NCI-H345 treated with DMSO at 0.1 percent for 48 hours (cell line): ENCODE data around the gene GFOD2.

Experiments
- DNase-seq: peaks from one replicate; lab custom pipeline; 2025; ENCODE audit not compliant: unreplicated experiment; lab: John Stamatoyannopoulos, UW

GFOD2 gene

GRCh38 chr16:67733734-67734470 is 14.8 kb upstream of the GFOD2 start:
- no peak for DNase-seq

DNA sequence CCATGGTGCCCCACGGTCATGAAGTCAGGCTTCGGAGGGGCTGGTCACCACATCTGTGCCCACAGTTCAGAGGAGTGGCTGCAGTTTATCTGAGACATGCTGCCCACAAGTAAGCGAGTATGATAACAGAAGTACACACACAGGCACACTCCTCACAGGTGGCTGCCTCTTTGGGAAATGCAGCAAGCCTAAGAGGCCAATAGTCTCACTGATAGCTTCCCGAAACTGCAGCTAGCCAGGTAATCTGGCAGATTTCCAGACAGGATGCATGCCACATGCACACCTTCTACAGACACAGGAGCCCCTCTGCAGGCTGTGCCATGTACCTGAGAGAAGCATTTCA is 12.6 kb upstream of the GFOD2 start:
- DNase-seq = no peak

DNA sequence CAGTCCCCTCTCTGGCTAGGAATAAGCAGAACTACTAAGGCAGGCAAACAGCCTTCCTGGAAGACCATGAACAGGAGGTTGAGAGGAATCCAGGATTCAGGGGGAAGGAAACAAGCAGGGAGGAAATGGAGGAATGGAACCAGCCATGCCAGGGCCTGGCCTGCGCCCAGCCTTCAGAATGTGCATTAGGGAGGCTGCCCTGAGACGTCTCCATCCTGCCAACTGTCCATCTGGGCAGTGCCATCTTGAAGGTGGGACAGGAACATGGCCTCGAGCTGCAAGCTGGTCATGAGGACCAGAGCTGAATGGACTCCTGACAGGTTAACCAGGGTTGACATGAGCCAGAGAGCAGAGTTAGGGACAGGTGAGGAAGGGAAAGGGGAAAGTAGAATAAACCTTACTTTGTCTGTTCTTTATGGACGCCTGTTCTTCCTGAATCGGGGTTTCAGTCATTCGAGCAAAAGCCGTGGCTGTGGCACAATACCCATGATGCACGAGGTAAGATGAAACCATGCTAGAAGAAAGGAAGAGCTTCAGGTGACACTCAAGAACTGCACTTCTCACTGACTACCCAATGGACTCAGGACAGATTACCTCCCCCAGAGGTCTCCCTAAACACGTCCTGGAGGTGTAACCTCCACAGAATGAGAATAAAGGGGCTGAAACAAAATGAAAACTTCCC is 12.1 kb upstream of the GFOD2 start:
- no peak for DNase-seq

DNA sequence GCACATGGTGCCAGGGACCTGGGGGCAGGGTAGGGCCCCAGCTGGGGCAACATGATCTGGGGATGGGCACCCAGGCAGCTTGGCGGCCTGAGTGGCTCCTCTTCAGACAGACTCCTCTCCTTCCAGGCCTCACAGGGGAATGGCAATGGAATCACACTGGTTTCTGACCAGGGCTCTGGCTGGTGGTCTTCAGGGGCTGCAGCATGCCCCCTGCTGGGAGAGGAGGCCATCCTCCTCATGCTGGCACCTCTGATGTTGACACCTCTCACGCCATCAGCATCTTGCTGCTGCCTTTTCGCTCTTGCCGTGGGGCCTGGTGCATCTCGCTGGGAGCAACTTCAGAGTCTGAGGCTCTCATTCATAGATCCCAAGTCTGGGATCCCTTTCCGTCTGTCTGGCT is 11.2 kb upstream of the GFOD2 start:
- DNase-seq = no peak

DNA sequence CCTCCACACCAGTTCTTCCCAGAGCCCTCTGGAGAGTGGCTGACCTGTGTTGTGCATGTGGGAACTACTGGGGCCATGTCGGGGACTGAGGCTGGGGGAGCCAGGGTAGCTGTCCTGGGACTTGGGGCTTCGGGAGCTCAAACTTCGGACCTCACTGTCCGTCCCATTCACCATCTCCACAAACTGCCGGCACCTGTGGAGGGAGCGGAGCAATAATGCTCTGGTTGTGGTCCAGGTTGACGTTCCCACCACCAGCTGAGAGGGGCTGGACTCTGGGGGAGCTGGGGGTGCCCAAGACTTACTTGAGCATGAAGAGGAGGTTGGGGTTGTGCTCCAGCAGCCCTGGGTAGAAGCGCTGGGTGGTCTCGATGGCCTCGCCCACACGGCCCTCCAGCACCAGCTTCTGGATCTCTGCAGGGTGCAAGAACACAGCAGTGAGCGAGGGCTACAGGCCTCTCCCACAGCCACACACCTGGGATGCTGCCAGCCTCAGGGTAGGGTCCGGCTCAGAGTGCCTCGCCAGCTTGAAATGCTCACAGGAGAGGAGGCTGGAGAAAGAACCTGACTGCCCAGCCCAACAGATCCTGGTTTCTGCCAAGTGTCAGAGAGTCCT is 10.6 kb upstream of the GFOD2 start:
- no peak for DNase-seq

DNA sequence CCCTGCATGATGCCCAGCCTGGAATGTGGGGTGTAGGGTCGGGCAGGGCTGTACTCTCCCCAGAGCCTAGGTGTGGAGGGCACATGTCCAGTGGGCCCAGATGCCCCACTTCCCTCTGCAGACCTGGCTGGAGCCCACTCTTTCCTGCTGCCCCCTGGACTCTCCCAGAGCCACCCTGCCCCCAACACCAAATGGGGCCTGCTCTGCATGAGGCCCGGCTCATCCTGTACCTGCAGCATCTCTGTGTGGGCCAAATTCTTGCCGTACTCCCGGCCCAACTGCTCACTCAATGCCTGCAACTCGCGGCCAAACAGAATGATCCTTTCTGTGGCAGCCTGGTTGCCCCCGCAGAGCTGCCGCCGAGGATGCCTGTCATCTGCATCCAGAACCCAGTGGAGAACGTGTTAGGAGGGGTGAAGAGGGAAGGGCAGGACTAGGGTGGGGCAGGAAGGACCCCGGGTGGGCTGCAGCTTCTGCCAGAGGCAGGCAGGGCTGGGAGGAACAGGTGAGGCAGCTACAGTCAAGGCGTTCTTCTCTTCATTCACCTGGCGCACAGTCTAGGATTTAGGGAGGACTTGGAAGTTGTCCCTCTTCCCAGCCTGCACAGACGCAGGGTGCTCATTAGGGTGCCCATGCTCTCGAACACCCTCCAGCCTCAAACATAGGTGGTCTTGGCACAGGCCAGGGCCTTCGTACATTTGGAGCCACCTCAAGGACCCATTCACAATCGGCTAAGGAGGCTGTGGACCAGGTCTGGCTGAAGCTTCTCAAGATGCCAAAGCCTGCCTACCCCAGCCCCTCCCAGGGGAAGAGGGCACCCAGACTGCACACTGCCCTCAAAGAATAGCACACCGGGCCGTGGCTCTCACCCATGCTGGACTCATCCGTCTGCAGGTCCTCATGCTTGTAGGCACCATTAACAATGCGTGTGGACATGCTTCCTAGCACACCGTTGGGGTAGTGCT is 8.7 kb upstream of the GFOD2 start:
- no peak for DNase-seq

DNA sequence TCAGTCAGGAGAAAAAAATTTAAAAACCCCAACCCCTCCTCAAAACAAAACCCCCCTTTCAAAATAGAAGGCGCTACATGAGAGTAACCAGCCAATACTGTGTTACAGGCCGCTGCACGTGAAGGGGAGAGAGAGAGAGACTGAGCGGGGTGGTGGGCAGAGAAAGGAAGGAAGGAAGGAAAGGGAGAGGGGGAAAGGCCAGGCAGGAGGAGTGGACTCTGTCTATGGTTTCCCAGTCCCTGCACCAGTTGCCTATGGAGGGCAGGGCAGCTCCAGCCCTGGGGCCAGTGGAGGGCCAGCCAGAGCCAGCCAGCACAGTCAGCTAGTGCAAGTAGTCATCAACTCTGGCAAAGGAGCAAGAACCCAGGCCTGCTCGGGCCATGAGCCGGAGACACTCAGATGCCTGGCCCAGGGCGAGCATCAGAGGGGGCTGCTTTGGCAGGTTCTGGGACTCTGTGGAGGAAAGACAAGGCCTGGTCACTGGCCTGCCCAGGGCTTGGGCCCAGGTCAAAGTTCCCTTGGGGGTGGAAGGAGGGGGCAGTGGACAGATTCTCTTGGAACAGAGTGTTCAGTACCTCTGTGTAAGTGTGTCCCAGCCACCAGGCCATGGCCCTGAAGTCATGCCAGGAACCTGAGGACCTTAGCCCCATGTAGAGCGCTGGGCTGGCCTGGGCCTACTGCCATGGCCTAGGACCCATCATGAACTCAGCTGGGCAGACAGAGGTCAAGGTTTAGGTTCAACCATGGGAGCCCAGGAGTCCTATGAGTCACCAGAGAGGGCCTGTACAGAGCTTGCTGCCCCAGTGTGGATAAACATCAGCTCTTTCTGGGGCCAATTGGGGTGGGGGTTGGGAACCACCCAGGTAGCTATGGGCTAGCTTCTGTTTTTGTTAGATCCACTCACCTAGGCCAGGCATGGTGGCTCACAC is 7.3 kb upstream of the GFOD2 start:
- no peak for DNase-seq

DNA sequence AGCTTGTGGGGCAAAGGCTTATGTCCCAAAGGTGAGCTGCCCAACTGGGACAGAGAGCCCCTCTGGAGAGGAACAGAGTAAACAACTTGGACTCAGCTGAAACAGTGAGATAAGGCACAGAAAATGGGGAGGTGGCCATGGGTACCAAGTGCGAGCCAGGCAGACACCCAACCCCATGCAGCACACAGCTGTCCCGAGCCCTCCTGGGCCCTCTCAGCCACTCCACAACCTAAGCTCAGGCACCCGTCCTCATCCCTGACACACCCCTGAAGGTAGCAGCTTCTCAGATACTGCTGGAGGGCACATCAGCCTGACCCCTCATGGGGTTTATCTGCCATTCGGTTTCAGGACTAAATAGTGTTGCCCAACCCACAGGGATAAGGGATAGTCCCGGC is 4.8 kb upstream of the GFOD2 start:
- no peak for DNase-seq

GRCh38 chr16:67723151-67723910 is 4.2 kb upstream of the GFOD2 start:
- DNase-seq = no peak

- DNase-seq = no peak
Measured at GRCh38 chr16:67720236-67720635, 1.1 kb upstream of the GFOD2 start.

- no peak for DNase-seq
Measured at GRCh38 chr16:67719778-67720144, 645 bp upstream of the GFOD2 start.

- DNase-seq = no peak
Measured at GRCh38 chr16:67718668-67719047, 458 bp downstream of the GFOD2 start.

GRCh38 chr16:67716097-67716496 is 3.0 kb downstream of the GFOD2 start:
- DNase-seq = no peak

GRCh38 chr16:67714522-67714921 is 4.6 kb downstream of the GFOD2 start:
- DNase-seq = no peak

DNA sequence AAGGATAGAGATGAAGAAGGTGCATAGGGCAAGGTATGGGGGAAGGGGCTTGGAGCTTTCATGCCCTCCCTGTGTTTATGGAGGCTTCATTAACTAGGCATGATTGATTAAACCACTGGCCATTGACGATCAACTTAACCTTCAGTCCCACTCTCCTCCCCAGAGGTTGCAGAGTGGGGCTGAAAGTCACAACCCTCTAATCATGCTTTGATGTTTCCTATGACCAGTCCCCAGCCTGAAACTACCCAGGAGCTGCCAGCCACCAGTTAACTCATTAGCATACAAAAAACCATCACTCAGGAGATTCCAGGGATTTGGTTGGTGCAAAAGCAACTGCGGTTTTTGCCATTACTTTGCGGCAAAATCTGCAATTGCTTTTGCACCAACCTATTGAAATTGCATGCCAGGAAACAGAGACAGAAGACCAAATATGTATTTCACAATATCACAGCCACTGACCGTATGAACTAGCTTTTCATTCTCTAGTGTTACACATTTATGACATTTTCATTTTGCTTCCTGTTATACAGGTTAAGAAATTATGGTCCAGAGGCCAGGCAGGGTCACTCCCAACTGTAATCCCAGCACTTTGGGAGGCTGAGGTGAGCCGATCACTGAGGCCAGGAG is 5.4 kb downstream of the GFOD2 start:
- no peak for DNase-seq

DNA sequence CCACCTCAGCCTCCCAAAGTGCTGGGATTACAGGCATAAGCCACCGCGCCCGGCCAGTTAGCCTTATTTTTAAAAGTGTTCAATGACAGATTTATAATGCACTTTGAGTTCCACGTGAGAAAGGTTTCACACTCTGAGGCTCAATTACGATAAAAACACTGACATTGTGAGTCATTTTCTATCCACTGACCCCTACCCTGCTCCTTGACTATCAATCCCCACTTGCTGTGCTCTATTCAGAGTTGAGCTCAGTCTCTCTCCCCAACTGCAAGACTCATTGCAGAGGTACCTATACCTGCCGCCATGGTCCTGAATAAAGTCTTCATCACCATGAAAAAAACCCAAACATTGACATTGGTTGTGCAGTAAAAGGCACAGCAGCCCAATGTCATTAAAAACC is 8.5 kb downstream of the GFOD2 start:
- DNase-seq = no peak

GRCh38 chr16:67709050-67709449 is 10.1 kb downstream of the GFOD2 start:
- no peak for DNase-seq

GRCh38 chr16:67708368-67708771 is 10.7 kb downstream of the GFOD2 start:
- no peak for DNase-seq

- DNase-seq = no peak
Measured at GRCh38 chr16:67707790-67708189, 11.3 kb downstream of the GFOD2 start.
